Activated T-cell treated with anti-CD3 and anti-CD28 coated beads for 48 hours (primary cell): Measurements from ENCODE around the gene GPATCH8.

Source experiments
- DNase-seq: peaks from one replicate; pipeline ENCODE4 v3.0.0-alpha.2; 2020; ENCODE audit warnings: low read depth

The GPATCH8 gene

DNA sequence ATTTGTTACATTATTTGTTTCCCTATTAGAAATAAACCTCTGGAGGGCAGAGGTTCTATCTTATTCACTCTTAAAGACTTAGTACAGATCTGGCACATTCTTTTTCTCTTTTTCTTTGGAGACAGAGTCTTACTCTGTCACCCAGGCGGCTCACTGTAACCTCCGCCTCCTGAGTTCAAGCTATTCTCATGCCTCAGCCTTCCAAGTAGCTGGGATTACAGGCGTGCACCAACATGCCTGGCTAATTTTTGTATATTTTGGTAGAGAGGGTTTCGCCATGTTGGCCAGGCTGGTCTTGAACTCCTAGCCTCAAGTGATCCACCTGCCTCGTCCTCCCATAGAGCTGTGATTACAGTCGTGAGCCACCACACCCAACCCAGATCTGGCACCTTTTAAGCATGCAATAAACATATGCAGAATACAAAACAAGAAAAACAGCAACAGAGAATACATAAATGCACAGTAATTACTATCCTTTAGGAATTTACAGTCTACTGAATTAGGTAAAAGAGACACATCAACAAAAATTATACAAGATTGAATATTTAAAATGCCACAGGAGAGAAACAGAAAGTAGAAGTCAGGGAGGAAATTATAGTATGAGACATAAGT is 52.1 kb downstream of the GPATCH8 start:
- DNase-seq: no peak

DNA sequence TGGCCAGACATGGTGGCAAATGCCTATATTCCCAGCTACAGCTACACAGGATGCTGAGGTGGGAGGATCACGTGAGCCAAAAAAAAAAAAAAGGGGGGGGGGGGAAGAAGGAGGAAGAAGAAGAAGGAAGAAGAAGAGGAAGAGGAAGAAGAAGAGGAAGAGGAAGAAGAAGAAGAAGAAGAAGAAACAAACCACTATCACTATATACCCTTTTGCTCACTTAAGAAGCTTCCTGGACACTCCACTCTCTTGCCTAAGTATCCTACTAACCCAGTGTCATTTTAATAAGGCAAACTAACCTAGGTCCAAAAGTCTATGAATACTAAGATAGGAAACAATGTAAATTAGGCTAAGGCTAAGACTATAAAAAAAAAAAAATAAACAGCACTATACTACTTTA is 54.8 kb downstream of the GPATCH8 start:
- no peak for DNase-seq

DNA sequence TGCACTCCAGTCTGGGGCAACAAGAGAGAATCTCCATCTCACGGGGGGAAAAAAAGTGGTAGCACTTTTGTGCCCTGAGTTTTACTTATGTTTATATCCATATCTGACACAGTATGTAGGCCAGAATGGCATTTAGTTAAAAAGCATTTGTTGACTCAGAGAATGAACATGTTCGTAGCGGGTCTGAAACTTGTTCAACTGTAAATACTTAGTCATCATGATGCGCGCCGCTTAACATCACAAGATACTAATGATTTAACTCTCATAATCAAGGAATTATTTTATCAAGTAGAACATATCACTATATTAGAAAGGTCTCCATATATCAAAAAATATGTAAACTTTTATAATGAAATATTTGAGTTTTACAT is 58.5 kb downstream of the GPATCH8 start:
- no peak for DNase-seq

DNA sequence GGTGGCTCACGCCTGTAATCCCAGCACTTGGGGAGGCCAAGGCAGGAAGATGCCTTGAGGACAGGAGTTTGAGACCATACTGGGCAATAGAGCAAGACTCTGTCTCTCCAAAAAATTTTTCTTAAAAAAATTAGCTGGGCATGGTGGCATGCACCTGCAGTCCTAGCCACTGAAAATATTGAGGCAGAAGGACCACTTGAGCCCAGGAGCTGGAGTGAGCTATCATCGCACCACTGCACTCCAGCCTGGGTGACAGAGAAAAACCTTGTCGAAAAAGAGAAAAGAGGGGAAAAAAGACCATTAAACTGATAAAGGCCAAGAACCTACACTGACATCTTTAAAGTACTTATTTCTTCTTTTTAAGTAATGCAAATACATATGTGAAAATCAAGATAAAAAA is 60.4 kb downstream of the GPATCH8 start:
- DNase-seq: no peak

DNA sequence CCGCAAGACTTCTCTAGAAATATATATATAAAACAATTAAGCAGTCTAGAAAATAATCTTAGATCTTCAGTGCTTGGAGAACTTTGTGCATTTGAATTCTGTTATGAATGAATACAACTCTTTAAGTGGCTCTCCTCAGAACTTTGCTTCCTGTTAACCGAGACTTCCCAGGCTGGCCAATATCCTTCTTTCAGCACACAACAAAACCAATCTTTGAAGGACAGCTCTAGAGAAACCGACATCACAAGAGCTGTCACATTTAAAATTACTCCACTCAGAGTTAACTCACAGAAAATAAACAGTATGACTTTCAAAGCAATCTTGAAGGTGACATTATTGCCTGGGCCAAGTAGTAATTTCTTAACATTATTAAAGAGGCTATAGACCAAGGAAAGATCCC is 64.0 kb downstream of the GPATCH8 start:
- no peak for DNase-seq

- no peak for DNase-seq
These were observed 64.6 kb downstream of the GPATCH8 start for GRCh38 chr17:44438636-44439035.

- no peak for DNase-seq
These were observed 66.9 kb downstream of the GPATCH8 start for GRCh38 chr17:44436336-44436735.

GRCh38 chr17:44432254-44433157 is 70.7 kb downstream of the GPATCH8 start:
- DNase-seq: no peak

DNA sequence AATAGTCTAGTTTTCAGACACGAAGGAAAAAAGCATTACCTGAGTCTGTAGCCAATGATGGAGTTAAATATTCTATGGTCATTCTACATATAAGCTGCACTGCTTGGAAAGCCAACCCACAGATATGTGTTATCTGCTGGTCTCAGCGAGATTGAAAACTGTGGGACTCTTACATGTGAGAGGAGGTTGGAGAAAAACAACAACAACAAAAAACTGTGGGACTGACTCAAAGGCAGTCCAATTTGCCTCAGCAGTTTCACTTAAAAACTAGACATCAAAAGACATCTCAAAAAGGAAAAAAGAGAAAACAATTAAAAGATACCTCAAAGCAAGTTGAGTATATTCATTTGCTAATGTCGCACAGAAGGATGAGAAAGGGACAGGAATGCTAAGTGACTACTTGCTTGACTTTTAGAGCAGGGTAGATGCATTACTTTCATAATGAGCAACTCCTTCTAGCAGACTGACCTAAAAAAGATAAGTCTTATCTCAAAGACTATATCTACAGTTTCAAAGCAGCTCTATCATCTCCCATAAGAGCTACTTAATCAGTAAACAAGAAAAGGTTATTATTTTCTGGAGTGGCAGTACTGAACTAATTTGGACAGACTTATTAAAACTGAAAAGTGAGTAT is 78.3 kb downstream of the GPATCH8 start:
- DNase-seq: no peak

GRCh38 chr17:44417553-44417952 is 85.7 kb downstream of the GPATCH8 start:
- no peak for DNase-seq

- no peak for DNase-seq
These were observed 86.5 kb downstream of the GPATCH8 start for GRCh38 chr17:44416558-44417289.

GRCh38 chr17:44414394-44415155 is 88.6 kb downstream of the GPATCH8 start:
- DNase-seq: no peak

DNA sequence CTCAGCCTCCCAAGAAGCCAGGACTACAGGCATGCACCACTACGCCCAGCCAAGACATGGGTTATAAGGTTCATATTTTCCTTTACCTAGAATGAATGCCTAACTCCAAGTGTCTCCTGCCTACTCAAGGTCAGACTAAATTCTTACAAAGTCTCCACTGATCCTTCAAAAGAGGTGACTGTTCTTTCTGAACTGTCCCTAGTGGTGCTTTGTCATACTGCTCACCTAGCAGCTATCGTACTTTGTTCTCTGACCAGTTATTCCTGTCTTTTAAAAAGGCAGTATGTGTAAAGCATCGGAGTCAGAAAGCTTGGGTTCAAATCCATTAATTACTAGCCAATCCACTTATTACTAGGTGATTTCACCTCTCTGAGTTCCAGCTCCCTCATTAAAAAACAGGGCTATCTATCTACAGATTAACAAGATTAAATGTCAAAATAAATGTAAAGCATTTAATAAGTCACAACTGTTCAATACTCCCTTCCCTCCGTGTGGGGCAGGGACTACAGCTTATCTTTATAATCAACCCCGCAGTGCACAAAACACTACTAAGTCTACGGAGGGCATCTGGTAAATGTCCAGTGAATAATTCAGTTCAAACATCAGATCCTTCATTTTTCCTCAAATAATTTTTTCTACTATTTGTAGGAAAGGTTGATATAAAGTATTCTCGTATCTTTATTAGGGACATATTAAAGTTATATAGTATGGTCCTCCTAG is 93.7 kb downstream of the GPATCH8 start:
- no peak for DNase-seq

- no peak for DNase-seq
These were observed 94.4 kb downstream of the GPATCH8 start for GRCh38 chr17:44408786-44409185.

GRCh38 chr17:44402564-44403172 is 100.5 kb downstream of the GPATCH8 start:
- no peak for DNase-seq

GRCh38 chr17:44400226-44400847 is 102.9 kb downstream of the GPATCH8 start:
- DNase-seq: no peak

DNA sequence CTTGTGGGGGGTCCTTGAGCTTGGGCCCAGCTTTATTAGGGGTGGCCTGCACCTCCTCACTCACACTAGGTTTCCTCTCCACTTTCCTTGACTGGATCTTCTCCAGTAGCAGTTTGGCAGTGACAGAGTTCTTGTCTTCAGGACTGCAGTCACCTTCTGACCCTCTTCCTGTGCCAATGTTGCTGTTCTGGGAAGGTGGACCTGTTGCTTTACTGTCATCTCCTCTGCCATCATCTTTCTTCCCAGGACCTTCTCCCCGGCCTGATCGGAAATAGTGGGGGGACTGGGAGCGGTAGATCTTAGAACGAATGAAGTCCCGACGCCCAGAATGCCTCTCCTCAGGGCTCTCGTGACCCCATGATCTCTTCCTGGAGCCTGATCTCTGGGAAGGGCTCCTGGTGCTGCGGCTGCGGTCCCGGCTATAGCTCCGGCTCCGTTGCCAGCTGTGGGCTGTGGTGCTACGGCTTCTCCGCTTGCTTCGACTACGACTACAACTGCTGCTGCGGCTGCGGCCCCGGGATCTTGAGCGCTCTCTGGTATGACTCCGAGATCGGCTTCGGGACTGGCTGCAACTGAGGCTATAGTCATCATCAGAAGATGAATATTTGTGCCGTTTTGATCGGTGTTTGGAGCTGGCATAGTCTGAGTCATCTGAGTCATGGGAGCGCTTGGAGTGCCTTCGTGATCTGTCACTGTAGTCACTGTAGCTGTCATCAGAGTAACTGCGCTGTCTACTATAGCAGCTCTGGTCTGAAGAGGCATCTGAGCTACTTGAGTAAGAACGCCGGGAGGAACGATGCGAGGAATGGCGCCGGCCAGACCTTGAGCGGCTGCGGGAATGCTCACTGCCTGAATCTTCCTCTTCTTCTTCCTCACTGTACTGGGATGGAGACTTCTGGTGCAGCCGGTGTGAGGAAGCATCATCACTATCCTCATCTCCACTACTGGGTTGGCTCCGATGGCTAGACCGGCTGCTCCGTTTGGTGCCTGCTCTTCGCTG is 104.2 kb downstream of the GPATCH8 start:
- no peak for DNase-seq

DNA sequence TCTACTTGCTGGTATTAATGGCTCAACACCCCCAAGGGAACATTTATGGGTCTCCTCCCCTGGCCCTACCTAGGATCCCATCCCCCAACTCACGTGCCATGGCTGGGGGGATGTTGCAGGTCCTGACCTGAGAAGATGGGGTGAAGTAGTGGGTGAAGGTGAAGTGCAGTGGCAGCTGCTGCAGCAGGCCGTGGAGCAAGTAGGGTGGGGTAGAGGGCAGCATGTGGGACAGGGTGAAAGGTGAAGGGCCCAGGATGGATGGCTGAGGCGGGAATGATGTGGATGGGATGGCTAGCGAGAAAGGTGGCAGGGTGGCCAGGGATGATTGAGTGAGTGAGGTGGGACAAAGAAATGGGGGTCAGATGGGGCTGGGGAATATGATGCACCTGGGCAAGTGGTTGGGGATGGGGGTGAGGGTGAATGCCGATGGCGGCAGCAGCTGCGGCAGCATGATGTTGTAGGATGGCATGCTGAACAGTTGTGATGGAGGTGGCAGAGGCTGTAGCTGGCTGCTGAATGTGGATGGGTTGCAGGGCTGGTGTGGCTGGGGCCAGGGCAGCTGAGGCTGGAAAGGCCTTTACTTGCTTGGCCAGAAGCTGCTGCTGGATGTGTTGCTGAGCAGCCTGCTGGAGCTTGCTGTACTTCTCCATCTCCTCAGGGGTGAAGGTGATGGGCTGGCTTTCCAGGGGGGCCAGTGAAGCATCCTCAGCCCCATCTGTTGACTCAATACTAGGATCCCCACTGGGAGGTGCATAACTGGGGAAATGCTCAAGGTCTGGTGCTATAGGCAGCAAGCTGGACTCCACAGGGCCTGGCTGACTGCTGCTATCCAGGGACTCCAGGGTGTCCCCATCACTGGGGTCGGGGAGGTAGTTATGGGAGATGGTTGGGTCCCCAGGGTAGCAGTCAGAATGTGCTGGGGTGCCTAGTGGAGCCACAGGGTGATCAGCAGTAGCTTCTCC is 105.4 kb downstream of the GPATCH8 start:
- DNase-seq: no peak
